GM18951 (cell line): ENCODE measurements around the gene HTR7.
A peak's percentile ranks its signal among the peaks of the same experiment; 100 is the strongest.

ENCODE experiments used
- POLR2A ChIP-seq: IDR thresholded peaks from 4 replicates; pipeline ENCODE4 v1.6.1; 2011; ENCODE audit warnings: mild to moderate bottlenecking; ENCODE audit not compliant: insufficient read length, insufficient read depth; ENCODE audit errors: extremely low read depth
- in situ Hi-C: fragments of 300-500 bp; cut with MboI; formaldehyde crosslinking; loops from one replicate; pipeline ENCODE4 v1.12.0; 2022; ENCODE audit warnings: low sequenced_read_pairs, mixed read lengths, inconsistent platforms; ENCODE audit not compliant: unreplicated experiment

The HTR7 gene

GRCh38 chr10:90872648-90873020 is 14.8 kb upstream of the HTR7 start:
- in situ Hi-C loops, result loop anchor here (25.0 kb wide), 1 partner anchor 1085 kb away; no protein-coding TSS in a partner anchor
- no peak for TF ChIP-seq POLR2A

GRCh38 chr10:90871766-90872647 is 14.2 kb upstream of the HTR7 start, which contains the start of gene RPP30:
RPP30 (plus strand) TSS chr10:90871974; CDS start chr10:90871987, 13 bp downstream.
- peak; percentile 80 for TF ChIP-seq POLR2A
- in situ Hi-C loops, result loop anchor here (25.0 kb wide), 1 partner anchor 1085 kb away; no protein-coding TSS in a partner anchor

- in situ Hi-C loops, result loop anchor here (25.0 kb wide), 1 partner anchor 1084 kb away; no protein-coding TSS in a partner anchor
- no peak for TF ChIP-seq POLR2A
These were observed 13.5 kb upstream of the HTR7 start for GRCh38 chr10:90871279-90871765.

DNA sequence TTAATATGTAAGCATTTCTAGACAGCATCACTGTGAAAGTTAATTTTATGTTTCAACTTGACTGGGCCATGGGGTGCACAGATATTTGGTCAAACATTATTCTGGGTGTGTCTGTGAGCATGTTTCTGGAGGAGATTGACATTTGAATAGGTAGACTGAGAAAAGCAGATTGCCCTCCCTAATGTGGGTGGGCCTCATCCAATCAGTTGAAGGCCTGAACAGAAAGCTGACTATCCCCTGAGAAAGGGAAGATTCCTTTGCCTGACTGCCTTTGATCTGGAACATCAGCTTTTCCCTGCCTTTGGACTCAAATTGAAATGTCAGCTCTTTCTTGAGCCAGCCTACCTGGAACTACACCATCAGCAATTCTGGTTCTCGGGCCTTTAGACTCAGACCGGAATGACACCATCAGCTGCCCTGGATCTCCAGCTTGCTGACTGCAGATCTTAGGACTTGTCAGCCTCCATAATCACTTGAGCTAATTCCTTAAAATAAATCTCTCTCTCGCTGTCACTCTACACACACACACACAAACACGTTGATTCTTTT is 8.3 kb upstream of the HTR7 start:
- in situ Hi-C loops, result loop anchor here (10.0 to 25.0 kb wide), 2 partner anchors 101 to 1079 kb away; no protein-coding TSS in a partner anchor
- TF ChIP-seq POLR2A, result no peak

- in situ Hi-C loops, result loop anchor here (10.0 to 25.0 kb wide), 2 partner anchors 101 to 1078 kb away; no protein-coding TSS in a partner anchor
- no peak for TF ChIP-seq POLR2A
These were observed 7.6 kb upstream of the HTR7 start for GRCh38 chr10:90865401-90865800.

GRCh38 chr10:90862908-90863514 is 5.2 kb upstream of the HTR7 start:
- no peak for TF ChIP-seq POLR2A
- in situ Hi-C loops, result loop anchor here (10.0 to 25.0 kb wide), 2 partner anchors 98 to 1076 kb away; no protein-coding TSS in a partner anchor

- TF ChIP-seq POLR2A, result no peak
- in situ Hi-C loops, result loop anchor here (10.0 to 25.0 kb wide), 2 partner anchors 96 to 1073 kb away; no protein-coding TSS in a partner anchor
These were observed 3.0 kb upstream of the HTR7 start for GRCh38 chr10:90860790-90861189.

- TF ChIP-seq POLR2A, result no peak
- in situ Hi-C loops, result loop anchor here (25.0 kb wide), 1 partner anchor 1072 kb away; no protein-coding TSS in a partner anchor
These were observed 1.5 kb upstream of the HTR7 start for GRCh38 chr10:90859321-90859751.

DNA sequence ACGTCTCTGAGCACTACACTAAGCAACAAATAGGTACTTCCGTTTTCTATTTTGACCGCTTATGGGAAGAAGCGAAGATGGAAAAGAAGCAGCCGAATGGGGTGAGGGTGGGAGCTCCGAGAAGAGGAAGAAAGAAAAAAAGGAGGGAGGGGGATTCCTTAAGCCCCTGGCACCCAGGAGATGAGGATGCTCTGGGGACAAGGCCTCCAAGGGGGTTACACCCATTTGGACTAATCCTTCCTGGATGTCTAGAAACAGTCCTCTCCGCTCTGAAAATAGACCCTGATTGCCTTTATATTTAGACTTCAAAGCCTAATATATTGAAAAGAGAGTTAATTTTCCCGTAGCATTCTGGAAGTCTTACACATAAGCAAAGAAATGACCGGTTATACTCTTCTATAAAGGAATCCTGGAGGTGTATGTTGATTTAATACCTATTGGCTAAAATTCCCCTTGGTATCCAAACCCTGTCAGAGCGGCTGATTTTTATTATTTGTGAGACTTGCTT is 676 bp upstream of the HTR7 start:
- TF ChIP-seq POLR2A, result no peak
- in situ Hi-C loops, result loop anchor here (25.0 kb wide), 1 partner anchor 1071 kb away; no protein-coding TSS in a partner anchor

DNA sequence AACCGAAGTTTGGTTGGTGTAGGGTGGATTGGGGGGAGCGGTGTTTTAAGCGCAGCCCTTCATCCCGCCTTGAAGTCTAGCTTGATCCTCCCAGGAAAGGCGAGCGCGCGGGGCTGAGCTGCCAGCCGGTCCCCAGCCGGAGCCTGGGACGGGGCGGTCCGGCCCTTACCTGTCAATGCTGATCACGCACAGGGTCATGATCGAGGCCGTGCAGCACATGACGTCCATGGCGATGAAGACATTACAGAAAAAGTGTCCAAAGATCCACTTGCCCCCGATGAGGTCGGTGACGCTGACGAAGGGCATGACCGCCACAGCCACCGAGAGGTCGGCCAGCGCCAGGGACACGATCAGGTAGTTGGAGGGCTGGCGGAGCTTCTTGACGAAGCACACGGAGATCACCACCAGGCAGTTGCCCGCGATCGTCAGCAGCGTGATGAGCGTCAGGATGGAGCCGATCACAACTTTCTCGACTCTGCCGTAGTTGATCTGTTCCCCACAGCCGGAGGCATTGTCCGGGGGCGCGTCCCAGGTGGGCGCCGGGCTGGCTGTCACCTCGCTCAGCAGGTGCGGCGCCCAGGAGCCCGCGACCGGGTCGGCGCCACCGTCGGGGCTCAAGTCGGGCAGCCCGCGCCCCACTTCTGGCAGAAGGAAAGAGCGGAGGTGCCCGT is 740 bp downstream of the HTR7 start:
- in situ Hi-C loops, result loop anchor here (25.0 kb wide), 1 partner anchor 1070 kb away; no protein-coding TSS in a partner anchor
- TF ChIP-seq POLR2A, result no peak

DNA sequence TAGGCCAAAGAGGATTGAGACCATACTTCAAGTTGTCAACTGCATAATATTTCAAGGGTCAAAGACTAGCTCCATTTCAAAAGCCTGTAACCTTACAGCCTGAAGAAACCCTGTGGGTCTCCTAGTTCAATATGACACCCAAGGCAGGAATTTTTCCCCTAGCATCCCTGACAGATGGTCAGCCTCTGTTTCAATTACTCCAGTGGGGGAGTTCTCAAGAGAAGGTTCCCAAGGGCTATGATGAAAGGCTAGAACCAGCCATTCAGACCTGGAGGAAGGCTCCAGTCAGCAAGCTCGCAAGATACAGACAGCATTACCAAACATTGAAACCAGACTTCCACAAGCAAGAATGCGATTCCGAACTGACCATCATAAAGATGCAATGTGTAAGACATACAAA is 1.6 kb downstream of the HTR7 start:
- no peak for TF ChIP-seq POLR2A
- in situ Hi-C loops, result loop anchor here (25.0 kb wide), 1 partner anchor 1069 kb away; no protein-coding TSS in a partner anchor

GRCh38 chr10:90855126-90855525 is 2.7 kb downstream of the HTR7 start:
- no peak for TF ChIP-seq POLR2A
- in situ Hi-C loops, result loop anchor here (25.0 kb wide), 1 partner anchor 1068 kb away; no protein-coding TSS in a partner anchor
